ENCODE measurements around the gene ZNF524. TPM values are rescaled to one million over a fixed set of nuclear protein-coding genes. Genes with fewer than 3 reads are reported as not detected.

Gene ZNF524
- polyA plus RNA-seq, 1 of the 3 experiments (the other 2 are of a cell fraction), result 7.3 TPM

DNA sequence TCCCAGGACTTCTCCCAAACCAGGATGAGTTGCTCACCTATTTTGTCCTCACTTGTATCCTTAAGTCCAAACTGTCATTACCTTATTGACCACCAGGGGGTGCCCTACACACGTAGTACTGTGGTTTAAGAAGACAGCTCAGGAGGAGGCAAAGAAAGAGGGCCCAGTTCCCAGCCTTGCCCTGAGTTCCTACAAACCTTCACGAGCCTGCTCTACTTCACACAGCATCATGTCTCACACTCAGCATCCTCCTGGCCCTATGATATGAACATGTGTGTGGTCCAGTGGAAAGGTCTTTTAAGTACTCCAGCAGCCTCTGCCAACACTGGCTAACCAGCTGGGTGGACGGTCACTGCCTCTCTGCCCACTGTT, 32.4 kb downstream of the ZNF524 start:
- Histone ChIP-seq H3K9ac (no peak overlapping the region), H3K9me3 (no peaks in the 10 kb centered on the region), H3K36me3 (replicated peaks in 1 of 2; ENCODE audit: control insufficient read depth in 1 of 2, insufficient read depth in 2 of 2, low read length in 1 of 2) (no peaks in the 10 kb centered on the region), H3K4me2 (no peak overlapping the region), H2AFZ (ENCODE audit: low read depth) (0 out of 2 replicates have a peak overlapping the region, but pooled peaks have one; percentile 43), H3K27ac (ENCODE audit: low read depth in 2 of 2, low read length in 1 of 2) (peak overlapping the region in 1 of 2 experiments; percentile 26; a peak in 1 of 4 replicates), H3K9me2 (no peaks in the 10 kb centered on the region), H3K79me2 (ENCODE audit: insufficient read depth) (peaks cover 26% of the 10 kb centered on the region), H3K4me1 (ENCODE audit: control insufficient read depth in 1 of 2, insufficient read depth in 2 of 2, low read depth in 1 of 2, low read length in 1 of 2) (peaks cover 0 to 14% of the 10 kb centered on the region in 2 experiments; a peak in 1 of 4 replicates), H3K27me3 (ENCODE audit: insufficient read depth) (no peaks in the 10 kb centered on the region), H3F3A (replicated peaks; ENCODE audit: insufficient read depth) (peaks cover 10% of the 10 kb centered on the region), H4K20me1 (ENCODE audit: insufficient read depth) (no peaks in the 10 kb centered on the region), H3K4me3 (ENCODE audit: low read depth in 2 of 2, low read length in 1 of 2) (peak overlapping the region in 1 of 2 experiments; percentile 30; a peak in 1 of 4 replicates)
- TF ChIP-seq TAF1 (IDR thresholded peaks at IDR 0.05; ENCODE audit: borderline replicate concordance, low read depth, low read length), result no peak
- TF ChIP-seq, protein P1, sequence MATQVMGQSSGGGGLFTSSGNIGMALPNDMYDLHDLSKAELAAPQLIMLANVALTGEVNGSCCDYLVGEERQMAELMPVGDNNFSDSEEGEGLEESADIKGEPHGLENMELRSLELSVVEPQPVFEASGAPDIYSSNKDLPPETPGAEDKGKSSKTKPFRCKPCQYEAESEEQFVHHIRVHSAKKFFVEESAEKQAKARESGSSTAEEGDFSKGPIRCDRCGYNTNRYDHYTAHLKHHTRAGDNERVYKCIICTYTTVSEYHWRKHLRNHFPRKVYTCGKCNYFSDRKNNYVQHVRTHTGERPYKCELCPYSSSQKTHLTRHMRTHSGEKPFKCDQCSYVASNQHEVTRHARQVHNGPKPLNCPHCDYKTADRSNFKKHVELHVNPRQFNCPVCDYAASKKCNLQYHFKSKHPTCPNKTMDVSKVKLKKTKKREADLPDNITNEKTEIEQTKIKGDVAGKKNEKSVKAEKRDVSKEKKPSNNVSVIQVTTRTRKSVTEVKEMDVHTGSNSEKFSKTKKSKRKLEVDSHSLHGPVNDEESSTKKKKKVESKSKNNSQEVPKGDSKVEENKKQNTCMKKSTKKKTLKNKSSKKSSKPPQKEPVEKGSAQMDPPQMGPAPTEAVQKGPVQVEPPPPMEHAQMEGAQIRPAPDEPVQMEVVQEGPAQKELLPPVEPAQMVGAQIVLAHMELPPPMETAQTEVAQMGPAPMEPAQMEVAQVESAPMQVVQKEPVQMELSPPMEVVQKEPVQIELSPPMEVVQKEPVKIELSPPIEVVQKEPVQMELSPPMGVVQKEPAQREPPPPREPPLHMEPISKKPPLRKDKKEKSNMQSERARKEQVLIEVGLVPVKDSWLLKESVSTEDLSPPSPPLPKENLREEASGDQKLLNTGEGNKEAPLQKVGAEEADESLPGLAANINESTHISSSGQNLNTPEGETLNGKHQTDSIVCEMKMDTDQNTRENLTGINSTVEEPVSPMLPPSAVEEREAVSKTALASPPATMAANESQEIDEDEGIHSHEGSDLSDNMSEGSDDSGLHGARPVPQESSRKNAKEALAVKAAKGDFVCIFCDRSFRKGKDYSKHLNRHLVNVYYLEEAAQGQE (IDR thresholded peaks at IDR 0.05; ENCODE audit: low read depth, low read length), result no peak
- TF ChIP-seq SMC3 (IDR thresholded peaks at IDR 0.05; ENCODE audit: low read depth, low read length), result peak; percentile 45
- TF ChIP-seq FOXJ3 (CRISPR knock-in tag; IDR thresholded peaks at IDR 0.05), result no peak
- no peak for TF ChIP-seq NRF1 (IDR thresholded peaks at IDR 0.05; ENCODE audit: low read depth, low read length)
- TF ChIP-seq NFIC (IDR thresholded peaks at IDR 0.05; ENCODE audit: borderline replicate concordance), result no peak
- TF ChIP-seq FOSL2 (IDR thresholded peaks at IDR 0.05; ENCODE audit: borderline replicate concordance, low read depth), result no peak
- peak; percentile 12 for TF ChIP-seq CHD2 (IDR thresholded peaks at IDR 0.05; ENCODE audit: low read length, partially characterized antibody)
- peak; percentile 52; the same call in 1 of the 2 replicates for TF ChIP-seq RFX5 (IDR thresholded peaks at IDR 0.05; ENCODE audit: low read length)
- no peak for TF ChIP-seq YY1 (IDR thresholded peaks at IDR 0.05; ENCODE audit: low read depth)
- TF ChIP-seq RAD21 (IDR thresholded peaks at IDR 0.05; ENCODE audit: low read length), result peak; percentile 82
- TF ChIP-seq MXI1 (IDR thresholded peaks at IDR 0.05; ENCODE audit: low read depth, low read length), result no peak; the same call in 1 of the 2 replicates
- peak; percentile 26; the same call in 1 of the 2 replicates for TF ChIP-seq SIN3A (IDR thresholded peaks at IDR 0.05; ENCODE audit: borderline replicate concordance, low read depth, low read length)
- no peak for TF ChIP-seq EZH2phosphoT487 (IDR thresholded peaks at IDR 0.05; ENCODE audit: borderline replicate concordance, low read depth)
- TF ChIP-seq, protein P2, sequence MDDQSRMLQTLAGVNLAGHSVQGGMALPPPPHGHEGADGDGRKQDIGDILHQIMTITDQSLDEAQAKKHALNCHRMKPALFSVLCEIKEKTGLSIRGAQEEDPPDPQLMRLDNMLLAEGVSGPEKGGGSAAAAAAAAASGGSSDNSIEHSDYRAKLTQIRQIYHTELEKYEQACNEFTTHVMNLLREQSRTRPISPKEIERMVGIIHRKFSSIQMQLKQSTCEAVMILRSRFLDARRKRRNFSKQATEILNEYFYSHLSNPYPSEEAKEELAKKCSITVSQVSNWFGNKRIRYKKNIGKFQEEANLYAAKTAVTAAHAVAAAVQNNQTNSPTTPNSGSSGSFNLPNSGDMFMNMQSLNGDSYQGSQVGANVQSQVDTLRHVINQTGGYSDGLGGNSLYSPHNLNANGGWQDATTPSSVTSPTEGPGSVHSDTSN (IDR thresholded peaks at IDR 0.05), result no peak
- TF ChIP-seq ELF1 (IDR thresholded peaks at IDR 0.05), result no peak
- TF ChIP-seq, protein P3, sequence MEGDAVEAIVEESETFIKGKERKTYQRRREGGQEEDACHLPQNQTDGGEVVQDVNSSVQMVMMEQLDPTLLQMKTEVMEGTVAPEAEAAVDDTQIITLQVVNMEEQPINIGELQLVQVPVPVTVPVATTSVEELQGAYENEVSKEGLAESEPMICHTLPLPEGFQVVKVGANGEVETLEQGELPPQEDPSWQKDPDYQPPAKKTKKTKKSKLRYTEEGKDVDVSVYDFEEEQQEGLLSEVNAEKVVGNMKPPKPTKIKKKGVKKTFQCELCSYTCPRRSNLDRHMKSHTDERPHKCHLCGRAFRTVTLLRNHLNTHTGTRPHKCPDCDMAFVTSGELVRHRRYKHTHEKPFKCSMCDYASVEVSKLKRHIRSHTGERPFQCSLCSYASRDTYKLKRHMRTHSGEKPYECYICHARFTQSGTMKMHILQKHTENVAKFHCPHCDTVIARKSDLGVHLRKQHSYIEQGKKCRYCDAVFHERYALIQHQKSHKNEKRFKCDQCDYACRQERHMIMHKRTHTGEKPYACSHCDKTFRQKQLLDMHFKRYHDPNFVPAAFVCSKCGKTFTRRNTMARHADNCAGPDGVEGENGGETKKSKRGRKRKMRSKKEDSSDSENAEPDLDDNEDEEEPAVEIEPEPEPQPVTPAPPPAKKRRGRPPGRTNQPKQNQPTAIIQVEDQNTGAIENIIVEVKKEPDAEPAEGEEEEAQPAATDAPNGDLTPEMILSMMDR (IDR thresholded peaks at IDR 0.05), result peak; percentile 83
- TF ChIP-seq MEF2A (IDR thresholded peaks at IDR 0.05; ENCODE audit: borderline replicate concordance, low read depth), result no peak
- CTCF ChIA-PET, result interaction anchor here (0.6 to 4.6 kb wide), 40 partner anchors 8 to 581 kb away, joined by 3 to 40 read pairs (median 4); partner anchors contain the start of genes CCDC106, EPN1, U2AF2 and ZNF524
- POLR2A ChIA-PET, result interaction anchor here (0.9 to 2.4 kb wide), 2 partner anchors 20 to 22 kb away, joined by 3 to 5 read pairs; no protein-coding TSS in a partner anchor
- 33% methylated on average over 3 of the region's 3 CpGs for WGBS (ENCODE audit: low lambda C conversion rate)
- DNase-seq, result peak; percentile 62
